ENCODE results near the gene ZNF410.
"Not testable (repeated sequence)": the region's sequence is repeated elsewhere in the genome, so short reads cannot be mapped to it uniquely, and the experiment has no call there.

ZNF410 gene

GRCh38 chr14:73886449-73887317 is at the start of gene ZNF410:
TSS of gene ZNF410 (plus strand) at chr14:73886859. CDS start at chr14:73892176, 5,317 bp downstream.
- DNase-seq, result peak; percentile 96
- in situ Hi-C loops (cut with MboI; ENCODE audit: low pct_unique_long_range_greater_than_20kb, low sequenced_read_pairs), result no loop called here

- in situ Hi-C loops (cut with MboI; ENCODE audit: low pct_unique_long_range_greater_than_20kb, low sequenced_read_pairs); DNase-seq: not testable (repeated sequence)
Observed at GRCh38 chr14:73838293-73839034, 48.2 kb upstream of the ZNF410 start.

DNA sequence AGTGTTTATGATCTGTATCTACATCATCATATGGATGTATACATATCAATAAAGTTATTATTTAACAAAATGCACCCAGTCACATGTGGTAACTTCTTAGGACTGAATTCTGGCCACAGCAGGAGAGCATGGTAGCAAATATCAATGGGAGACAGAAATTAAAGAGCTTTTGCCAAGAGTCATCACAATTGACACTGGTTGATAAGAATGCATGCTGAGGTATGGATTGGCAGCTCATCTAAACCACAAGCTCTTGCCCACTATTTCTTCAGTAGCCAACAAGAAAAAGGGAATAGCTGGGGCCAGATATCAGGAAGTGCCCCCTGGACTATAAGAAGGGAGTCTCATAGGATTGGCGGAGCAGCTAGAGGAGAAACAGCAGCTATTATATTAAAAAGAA is 44.5 kb upstream of the ZNF410 start:
- no peak for DNase-seq
- in situ Hi-C loops (cut with MboI; ENCODE audit: low pct_unique_long_range_greater_than_20kb, low sequenced_read_pairs), result no loop called here

- in situ Hi-C loops (cut with MboI; ENCODE audit: low pct_unique_long_range_greater_than_20kb, low sequenced_read_pairs), result no loop called here
- DNase-seq, result no peak
Observed at GRCh38 chr14:73842851-73843250, 43.8 kb upstream of the ZNF410 start.

- in situ Hi-C loops (cut with MboI; ENCODE audit: low pct_unique_long_range_greater_than_20kb, low sequenced_read_pairs), result no loop called here
- DNase-seq, result no peak
Observed at GRCh38 chr14:73843296-73843695, 43.4 kb upstream of the ZNF410 start.

DNA sequence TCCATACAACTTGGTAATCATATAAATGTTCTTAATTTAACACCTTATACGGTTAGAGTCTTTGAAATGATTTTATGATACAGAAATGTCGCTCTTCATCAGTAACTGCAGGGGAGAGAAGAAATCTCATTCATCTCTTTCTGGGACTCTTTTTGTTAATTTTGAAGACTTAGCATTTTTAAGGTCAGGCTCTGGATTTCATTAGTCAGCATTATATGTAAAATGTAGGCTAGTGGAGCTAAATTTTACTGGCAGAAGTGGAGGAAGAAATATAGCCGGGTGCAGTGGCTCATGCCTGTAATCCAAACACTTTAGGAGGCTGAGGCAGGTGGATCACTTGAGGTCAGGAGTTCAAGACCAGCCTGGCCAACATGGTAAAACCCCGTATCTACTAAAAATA is 39.7 kb upstream of the ZNF410 start:
- in situ Hi-C loops (cut with MboI; ENCODE audit: low pct_unique_long_range_greater_than_20kb, low sequenced_read_pairs), result no loop called here

GRCh38 chr14:73851000-73851399 is 35.7 kb upstream of the ZNF410 start:
- in situ Hi-C loops (cut with MboI; ENCODE audit: low pct_unique_long_range_greater_than_20kb, low sequenced_read_pairs), result no loop called here
- no peak for DNase-seq

More for the DNA sequence above, 39.7 kb upstream of the ZNF410 start:
- DNase-seq, result no peak

DNA sequence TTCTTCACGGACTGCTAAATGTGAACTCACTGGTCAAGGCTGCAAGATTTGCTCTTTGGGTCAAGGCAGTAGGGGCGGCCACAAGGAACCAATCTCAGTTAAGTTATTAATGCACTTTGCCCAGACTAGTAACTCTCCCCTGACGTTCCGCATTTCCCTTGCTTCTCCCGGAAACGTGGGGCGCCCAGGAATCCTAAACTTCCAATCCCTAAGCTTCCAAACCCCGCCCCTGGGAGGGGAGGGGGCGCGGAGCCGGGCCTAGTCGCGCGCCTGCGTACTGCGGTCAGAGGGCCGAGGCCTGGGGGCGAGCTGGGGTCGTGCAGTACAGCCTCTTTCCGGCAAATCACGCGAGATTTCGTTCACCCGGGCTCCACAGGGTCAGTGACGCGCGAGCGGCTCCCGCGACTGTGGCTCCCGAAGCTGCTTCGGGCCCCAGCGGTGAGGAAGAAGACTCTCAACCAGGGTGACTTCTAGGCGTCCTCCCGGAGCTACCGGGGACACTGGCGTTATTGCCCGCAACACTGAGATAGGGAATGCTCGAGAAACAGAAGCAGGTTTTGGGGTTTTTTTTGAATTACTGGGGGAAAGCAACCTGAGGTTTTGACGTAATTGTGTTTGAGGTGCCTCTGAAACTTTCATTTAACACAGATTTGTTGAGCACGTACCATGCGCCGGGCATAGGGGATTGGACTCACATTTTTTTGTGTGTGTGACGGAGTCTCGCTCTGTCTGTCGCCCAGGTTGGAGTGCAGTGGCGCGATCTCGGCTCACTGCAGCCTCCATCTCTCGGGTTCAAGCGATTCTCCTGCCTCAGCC is 34.9 kb upstream of the ZNF410 start, which contains the start of gene PTGR2:
TSS of gene PTGR2 (plus strand) at position 265 of the 816 bp plus-strand sequence. CDS start 7,032 bp downstream, outside the sequence.
- in situ Hi-C loops (cut with MboI; ENCODE audit: low pct_unique_long_range_greater_than_20kb, low sequenced_read_pairs), result no loop called here
- peak; percentile 94 for DNase-seq

- no peak for DNase-seq
- in situ Hi-C loops (cut with MboI; ENCODE audit: low pct_unique_long_range_greater_than_20kb, low sequenced_read_pairs), result no loop called here
Observed at GRCh38 chr14:73859145-73859544, 27.5 kb upstream of the ZNF410 start.

DNA sequence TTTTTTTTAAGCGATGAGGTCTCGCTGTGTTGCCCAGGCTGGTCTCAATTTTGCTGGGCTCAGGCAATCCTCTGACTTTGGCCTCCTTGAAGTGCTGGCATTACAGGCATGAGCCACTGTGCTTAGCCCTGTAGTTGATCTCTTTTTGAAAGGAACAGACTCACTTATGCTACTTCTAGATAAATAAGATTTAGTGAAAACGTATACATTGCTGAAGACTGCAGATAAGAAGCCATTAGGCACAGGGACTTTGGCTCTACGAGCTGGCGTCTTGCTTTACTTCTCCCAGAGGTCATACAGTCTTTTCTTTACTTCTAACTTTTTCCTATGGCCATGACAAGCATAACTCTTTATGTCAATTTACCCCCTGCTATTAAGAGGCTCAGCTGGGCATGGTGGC is 25.6 kb upstream of the ZNF410 start:
- DNase-seq, result no peak
- in situ Hi-C loops (cut with MboI; ENCODE audit: low pct_unique_long_range_greater_than_20kb, low sequenced_read_pairs), result no loop called here

DNA sequence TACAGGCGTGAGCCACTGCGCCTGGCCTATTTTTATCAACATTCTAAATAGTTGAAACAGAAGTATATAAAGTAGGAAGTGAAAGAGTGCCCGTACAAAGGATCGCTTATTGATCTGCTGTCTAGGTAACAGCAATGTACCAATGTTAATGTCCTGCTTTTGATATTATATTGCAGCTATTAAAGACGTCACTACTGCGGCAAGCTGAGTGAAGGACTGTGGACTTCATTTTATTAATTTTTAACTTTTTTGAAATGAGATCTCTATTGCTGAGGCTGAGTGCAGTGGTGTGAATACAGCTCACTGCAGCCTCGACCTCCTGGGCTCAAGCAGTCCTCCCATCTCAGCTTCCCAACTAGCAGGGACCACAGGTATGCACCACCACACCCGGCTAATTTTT is 24.2 kb upstream of the ZNF410 start:
- DNase-seq, result no peak

DNA sequence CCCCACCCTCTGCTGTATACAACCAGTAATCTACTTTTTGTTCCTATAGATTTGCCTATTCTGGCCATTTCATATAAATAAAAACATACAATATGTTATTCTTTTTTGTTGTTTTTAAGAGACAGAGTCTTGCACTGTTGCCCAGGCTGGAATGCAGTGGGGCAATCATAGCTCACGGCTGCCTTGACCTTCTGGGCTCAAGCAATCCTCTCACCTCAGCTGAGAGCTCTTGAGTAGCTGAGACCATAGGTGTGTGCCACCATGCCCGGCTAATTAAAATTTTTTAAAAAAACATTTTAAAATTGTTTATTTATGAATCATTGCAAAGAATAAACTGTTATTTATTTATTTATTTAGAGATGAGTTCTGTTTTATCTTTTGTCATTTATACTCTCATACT is 23.4 kb upstream of the ZNF410 start:
- DNase-seq, result no peak
- in situ Hi-C loops (cut with MboI; ENCODE audit: low pct_unique_long_range_greater_than_20kb, low sequenced_read_pairs), result no loop called here

More for the DNA sequence above, 24.2 kb upstream of the ZNF410 start:
- in situ Hi-C loops (cut with MboI; ENCODE audit: low pct_unique_long_range_greater_than_20kb, low sequenced_read_pairs), result no loop called here

GRCh38 chr14:73865534-73866113 is 21.0 kb upstream of the ZNF410 start:
- in situ Hi-C loops (cut with MboI; ENCODE audit: low pct_unique_long_range_greater_than_20kb, low sequenced_read_pairs), result no loop called here
- DNase-seq, result no peak

DNA sequence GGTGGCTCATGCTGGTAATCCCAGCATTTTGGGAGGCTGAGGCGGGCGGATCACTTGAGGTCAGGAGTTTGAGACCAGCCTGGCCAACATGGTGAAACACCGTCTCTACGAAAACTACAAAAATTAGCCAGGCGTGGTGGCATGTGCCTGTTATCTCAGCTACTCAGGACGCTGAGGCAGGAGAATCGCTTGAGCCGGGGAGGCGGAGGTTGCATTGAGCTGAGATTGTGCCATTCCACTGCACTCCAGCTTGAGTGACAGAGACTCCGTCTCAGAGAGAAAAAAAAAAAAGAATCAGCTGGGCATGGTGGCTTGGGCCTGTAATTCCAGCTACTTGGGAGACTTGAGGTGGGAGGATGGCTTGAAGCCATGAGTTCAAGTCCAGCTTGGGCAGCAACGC is 16.9 kb upstream of the ZNF410 start:
- in situ Hi-C loops (cut with MboI; ENCODE audit: low pct_unique_long_range_greater_than_20kb, low sequenced_read_pairs); DNase-seq: not testable (repeated sequence)

GRCh38 chr14:73870525-73871235 is 16.0 kb upstream of the ZNF410 start:
- DNase-seq, result no peak
- in situ Hi-C loops (cut with MboI; ENCODE audit: low pct_unique_long_range_greater_than_20kb, low sequenced_read_pairs), result no loop called here

DNA sequence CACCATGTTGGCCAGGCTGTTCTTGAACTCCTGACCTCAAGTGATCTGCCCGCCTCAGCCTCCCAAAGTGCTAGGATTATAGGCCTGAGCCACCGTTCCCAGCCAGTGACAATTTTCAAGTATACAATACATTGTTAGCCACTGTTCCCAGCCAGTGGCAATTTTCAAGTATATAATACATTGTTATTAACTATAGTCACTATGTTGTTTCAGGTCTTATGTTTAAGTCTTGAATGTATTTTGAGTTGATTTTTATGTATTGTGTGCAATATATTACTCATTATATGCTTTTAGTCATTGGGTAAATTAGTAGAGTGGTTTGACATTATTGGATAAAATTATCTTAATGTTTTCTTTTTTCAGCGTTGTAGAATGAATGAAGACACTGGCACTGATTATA is 13.0 kb upstream of the ZNF410 start:
- in situ Hi-C loops (cut with MboI; ENCODE audit: low pct_unique_long_range_greater_than_20kb, low sequenced_read_pairs), result no loop called here
- no peak for DNase-seq

DNA sequence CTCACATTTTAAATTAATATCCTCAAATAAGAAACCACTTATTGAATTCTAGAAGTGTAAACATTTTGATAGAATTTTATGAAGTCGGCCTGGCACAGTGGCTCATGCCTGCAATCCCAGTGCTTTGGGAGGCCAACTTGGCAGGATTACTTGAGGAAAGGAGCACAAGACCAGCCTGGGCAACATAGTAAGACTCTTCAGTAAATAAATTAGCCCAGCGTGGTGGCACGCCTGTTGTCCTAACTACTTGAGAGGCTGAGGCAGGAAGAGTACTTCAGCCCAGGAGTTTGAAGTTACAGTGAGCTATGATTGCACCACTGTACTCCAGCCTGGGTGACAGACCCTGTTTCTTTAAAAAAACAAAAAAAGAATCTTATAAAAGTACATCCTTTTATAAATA is 8.9 kb upstream of the ZNF410 start:
- in situ Hi-C loops (cut with MboI; ENCODE audit: low pct_unique_long_range_greater_than_20kb, low sequenced_read_pairs), result no loop called here
- no peak for DNase-seq

- DNase-seq, result no peak
Observed at GRCh38 chr14:73878436-73878835, 8.2 kb upstream of the ZNF410 start.

More at GRCh38 chr14:73878436-73878835, 8.2 kb upstream of the ZNF410 start:
- in situ Hi-C loops (cut with MboI; ENCODE audit: low pct_unique_long_range_greater_than_20kb, low sequenced_read_pairs), result no loop called here
